ENCODE measurements around the gene GRIK2. TPM values are rescaled to one million over a fixed set of nuclear protein-coding genes. Genes with fewer than 3 reads are reported as not detected.

The GRIK2 gene
- total RNA-seq, 1 experiment from 2014 or later: 0.70 TPM

DNA sequence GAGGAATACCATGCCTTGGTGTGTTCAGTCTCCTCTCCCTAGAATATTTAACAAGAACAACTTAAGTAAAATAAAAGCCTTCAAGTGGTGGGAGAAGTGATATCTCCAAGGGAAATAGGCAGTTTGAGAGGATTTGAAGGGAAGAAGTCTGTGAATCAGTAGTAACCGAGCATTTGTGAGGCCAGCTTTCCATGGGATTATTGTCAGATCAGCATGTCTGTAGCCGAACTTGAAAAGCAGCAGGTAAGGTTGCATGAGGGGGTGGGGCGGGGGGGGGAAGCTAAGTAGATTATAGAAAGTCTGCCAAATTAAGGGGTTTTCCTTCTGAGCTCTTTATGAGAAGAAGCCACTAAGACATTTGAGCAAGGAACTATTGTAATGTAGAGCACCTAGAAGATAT is 92.6 kb downstream of the GRIK2 start:
- TF ChIP-seq, protein P1, sequence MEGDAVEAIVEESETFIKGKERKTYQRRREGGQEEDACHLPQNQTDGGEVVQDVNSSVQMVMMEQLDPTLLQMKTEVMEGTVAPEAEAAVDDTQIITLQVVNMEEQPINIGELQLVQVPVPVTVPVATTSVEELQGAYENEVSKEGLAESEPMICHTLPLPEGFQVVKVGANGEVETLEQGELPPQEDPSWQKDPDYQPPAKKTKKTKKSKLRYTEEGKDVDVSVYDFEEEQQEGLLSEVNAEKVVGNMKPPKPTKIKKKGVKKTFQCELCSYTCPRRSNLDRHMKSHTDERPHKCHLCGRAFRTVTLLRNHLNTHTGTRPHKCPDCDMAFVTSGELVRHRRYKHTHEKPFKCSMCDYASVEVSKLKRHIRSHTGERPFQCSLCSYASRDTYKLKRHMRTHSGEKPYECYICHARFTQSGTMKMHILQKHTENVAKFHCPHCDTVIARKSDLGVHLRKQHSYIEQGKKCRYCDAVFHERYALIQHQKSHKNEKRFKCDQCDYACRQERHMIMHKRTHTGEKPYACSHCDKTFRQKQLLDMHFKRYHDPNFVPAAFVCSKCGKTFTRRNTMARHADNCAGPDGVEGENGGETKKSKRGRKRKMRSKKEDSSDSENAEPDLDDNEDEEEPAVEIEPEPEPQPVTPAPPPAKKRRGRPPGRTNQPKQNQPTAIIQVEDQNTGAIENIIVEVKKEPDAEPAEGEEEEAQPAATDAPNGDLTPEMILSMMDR (conservative IDR thresholded peaks at IDR 0.05): no peak
- no peaks in the 10 kb centered on the region; the same call in 1 of the 2 replicates for H3K4me1 ChIP-seq (ENCODE audit: insufficient read depth, low read length)
- H3K56ac ChIP-seq (ENCODE audit: insufficient read length, low read depth, low read length): no peak overlapping the region
- peak overlapping the region; percentile 26 to 82 (median 79); a peak in 4 of 7 replicates for H3K27ac Mint-ChIP-seq
- H2AK5ac ChIP-seq (ENCODE audit: insufficient read length, low read length): no peak overlapping the region
- no peak overlapping the region for H2BK12ac ChIP-seq (ENCODE audit: insufficient read length, low read depth, low read length)
- H2BK5ac ChIP-seq (ENCODE audit: insufficient read length, low read length): no peak overlapping the region
- no peak for DNase-seq
- no peak overlapping the region for H4K5ac ChIP-seq (ENCODE audit: insufficient read length, low read depth, low read length)
- no peak overlapping the region for H3T11ph ChIP-seq (ENCODE audit: low read length)
- H3K4me3 Mint-ChIP-seq: no peak overlapping the region
- H3K27ac ChIP-seq (ENCODE audit: insufficient read length, low read depth, low read length): no peak overlapping the region
- H3K23ac ChIP-seq (ENCODE audit: insufficient read length, low read depth, low read length): no peak overlapping the region
- H3K4me1 Mint-ChIP-seq: peaks cover 13 to 17% of the 10 kb centered on the region in 2 experiments
- H3K14ac ChIP-seq (ENCODE audit: insufficient read depth, low read length): no peak overlapping the region
- H3K9ac ChIP-seq (ENCODE audit: extremely low read depth, insufficient read length, low read length): no peak overlapping the region
- H3K4ac ChIP-seq (ENCODE audit: low read depth, low read length): no peak overlapping the region
- H2BK120ac ChIP-seq (ENCODE audit: low read depth, low read length, poor library complexity, severe bottlenecking): no peak overlapping the region
- H3K79me2 ChIP-seq (ENCODE audit: insufficient read depth, low read length): no peaks in the 10 kb centered on the region
- H3K9me3 ChIP-seq (ENCODE audit: control insufficient read depth, low read depth, low read length): no peaks in the 10 kb centered on the region
- no peaks in the 10 kb centered on the region for H3K9me3 Mint-ChIP-seq
- H4K91ac ChIP-seq (ENCODE audit: insufficient read length, low read depth, low read length): no peak overlapping the region
- no peak overlapping the region for H3K18ac ChIP-seq (ENCODE audit: insufficient read length, low read depth, low read length)
- no peaks in the 10 kb centered on the region for H3K27me3 ChIP-seq (ENCODE audit: insufficient read depth, low read length)
- no peak overlapping the region for H2BK15ac ChIP-seq (ENCODE audit: low read depth, low read length)
- H2BK20ac ChIP-seq (ENCODE audit: low read depth, low read length, poor library complexity, severe bottlenecking): no peak overlapping the region
- no peaks in the 10 kb centered on the region for H3K23me2 ChIP-seq (ENCODE audit: insufficient read length, low read depth, low read length, poor library complexity, severe bottlenecking)
- H3K36me3 Mint-ChIP-seq (ENCODE audit: insufficient read depth in 1 of 3, low read depth in 3 of 3): no peaks in the 10 kb centered on the region
- H3K79me1 ChIP-seq (ENCODE audit: insufficient read depth, low read depth, low read length, poor library complexity, severe bottlenecking): no peaks in the 10 kb centered on the region
- no peaks in the 10 kb centered on the region for H4K20me1 ChIP-seq (ENCODE audit: control insufficient read depth, insufficient read depth, insufficient read length)
- no peak overlapping the region for H2AFZ ChIP-seq (ENCODE audit: low read length)
- no peaks in the 10 kb centered on the region for H3K27me3 Mint-ChIP-seq (ENCODE audit: low read depth)
- H4K8ac ChIP-seq (replicated peaks; ENCODE audit: insufficient read length, low read depth, low read length): no peak overlapping the region
- no CpG with 5 or more reads among the region's 3 CpGs for WGBS (ENCODE audit: extremely low coverage, insufficient read length, low lambda C conversion rate)
- H3K4me2 ChIP-seq (ENCODE audit: insufficient read depth, insufficient read length, low read length): no peak overlapping the region

Data from H9 (cell line).